Measurements from ENCODE around the gene FAAP24.
"Not testable (repeated sequence)": the region's sequence is repeated elsewhere in the genome, so short reads cannot be mapped to it uniquely, and the experiment has no call there.

The FAAP24 gene

GRCh38 chr19:32945260-32945659 lies 26.8 kb upstream of the FAAP24 start:
- DNase-seq (ENCODE audit: low read depth, low spot score): no peak
- Histone ChIP-seq H3K27me3 (ENCODE audit: insufficient read depth, insufficient read length) (no peaks in the 10 kb centered on the region), H3K4me1 (ENCODE audit: insufficient read depth, insufficient read length) (no peaks in the 10 kb centered on the region), H3K9ac (ENCODE audit: insufficient read length, low read depth) (no peak overlapping the region), H3K36me3 (ENCODE audit: insufficient read depth, insufficient read length, low read length) (peaks cover 66% of the 10 kb centered on the region), H3K4me3 (ENCODE audit: insufficient read length, low read depth) (no peak overlapping the region), H3K9me3 (ENCODE audit: insufficient read depth, low read length) (no peaks in the 10 kb centered on the region)
- TF ChIP-seq ZNF274 (IDR thresholded peaks at IDR 0.05; ENCODE audit: low read depth, low read length) (no peak), SUZ12 (IDR thresholded peaks at IDR 0.05; ENCODE audit: extremely low read depth, insufficient read depth, insufficient read length) (no peak), YY1 (IDR thresholded peaks at IDR 0.05; ENCODE audit: insufficient read depth, insufficient read length) (no peak)

- no peaks in the 10 kb centered on the region for H3K4me1 ChIP-seq (ENCODE audit: insufficient read depth, insufficient read length)
- no peak for DNase-seq (ENCODE audit: low read depth, low spot score)
- TF ChIP-seq YY1 (IDR thresholded peaks at IDR 0.05; ENCODE audit: insufficient read depth, insufficient read length) (no peak), SUZ12 (IDR thresholded peaks at IDR 0.05; ENCODE audit: extremely low read depth, insufficient read depth, insufficient read length) (no peak), ZNF274 (IDR thresholded peaks at IDR 0.05; ENCODE audit: low read depth, low read length) (no peak)
- peaks cover 56% of the 10 kb centered on the region for H3K36me3 ChIP-seq (ENCODE audit: insufficient read depth, insufficient read length, low read length)
- H3K4me3 ChIP-seq (ENCODE audit: insufficient read length, low read depth): no peak overlapping the region
- H3K9ac ChIP-seq (ENCODE audit: insufficient read length, low read depth): no peak overlapping the region
- H3K9me3 ChIP-seq (ENCODE audit: insufficient read depth, low read length): no peaks in the 10 kb centered on the region
- no peaks in the 10 kb centered on the region for H3K27me3 ChIP-seq (ENCODE audit: insufficient read depth, insufficient read length)
Observed at GRCh38 chr19:32966750-32967149, 5.3 kb upstream of the FAAP24 start.

GRCh38 chr19:32969549-32969948 lies 2.5 kb upstream of the FAAP24 start:
- Histone ChIP-seq H3K9me3 (ENCODE audit: insufficient read depth, low read length) (no peaks in the 10 kb centered on the region), H3K4me1 (ENCODE audit: insufficient read depth, insufficient read length) (no peaks in the 10 kb centered on the region), H3K4me3 (ENCODE audit: insufficient read length, low read depth) (no peak overlapping the region), H3K27me3 (ENCODE audit: insufficient read depth, insufficient read length) (no peaks in the 10 kb centered on the region), H3K36me3 (ENCODE audit: insufficient read depth, insufficient read length, low read length) (peaks cover 44% of the 10 kb centered on the region), H3K9ac (ENCODE audit: insufficient read length, low read depth) (no peak overlapping the region)
- no peak for DNase-seq (ENCODE audit: low read depth, low spot score)
- no peak for TF ChIP-seq YY1 (IDR thresholded peaks at IDR 0.05; ENCODE audit: insufficient read depth, insufficient read length)
- no peak for TF ChIP-seq ZNF274 (IDR thresholded peaks at IDR 0.05; ENCODE audit: low read depth, low read length)
- TF ChIP-seq SUZ12 (IDR thresholded peaks at IDR 0.05; ENCODE audit: extremely low read depth, insufficient read depth, insufficient read length): no peak

GRCh38 chr19:32971012-32971595 lies 938 bp upstream of the FAAP24 start:
- Histone ChIP-seq H3K36me3 (ENCODE audit: insufficient read depth, insufficient read length, low read length) (peaks cover 39% of the 10 kb centered on the region), H3K9me3 (ENCODE audit: insufficient read depth, low read length) (no peaks in the 10 kb centered on the region), H3K4me3 (ENCODE audit: insufficient read length, low read depth) (peak overlapping the region; percentile 70), H3K4me1 (ENCODE audit: insufficient read depth, insufficient read length) (no peaks in the 10 kb centered on the region), H3K9ac (ENCODE audit: insufficient read length, low read depth) (peak overlapping the region; percentile 85), H3K27me3 (ENCODE audit: insufficient read depth, insufficient read length) (no peaks in the 10 kb centered on the region)
- DNase-seq (ENCODE audit: low read depth, low spot score): no peak
- no peak for TF ChIP-seq ZNF274 (IDR thresholded peaks at IDR 0.05; ENCODE audit: low read depth, low read length)
- no peak for TF ChIP-seq SUZ12 (IDR thresholded peaks at IDR 0.05; ENCODE audit: extremely low read depth, insufficient read depth, insufficient read length)
- no peak for TF ChIP-seq YY1 (IDR thresholded peaks at IDR 0.05; ENCODE audit: insufficient read depth, insufficient read length)

- no peaks in the 10 kb centered on the region for H3K27me3 ChIP-seq (ENCODE audit: insufficient read depth, insufficient read length)
- no peaks in the 10 kb centered on the region for H3K9me3 ChIP-seq (ENCODE audit: insufficient read depth, low read length)
- DNase-seq (ENCODE audit: low read depth, low spot score): peak; percentile 47
- TF ChIP-seq SUZ12 (IDR thresholded peaks at IDR 0.05; ENCODE audit: extremely low read depth, insufficient read depth, insufficient read length) (no peak), YY1 (IDR thresholded peaks at IDR 0.05; ENCODE audit: insufficient read depth, insufficient read length) (no peak), ZNF274 (IDR thresholded peaks at IDR 0.05; ENCODE audit: low read depth, low read length) (no peak)
- H3K4me3 ChIP-seq (ENCODE audit: insufficient read length, low read depth): no peak overlapping the region
- no peak overlapping the region for H3K9ac ChIP-seq (ENCODE audit: insufficient read length, low read depth)
- no peaks in the 10 kb centered on the region for H3K4me1 ChIP-seq (ENCODE audit: insufficient read depth, insufficient read length)
- H3K36me3 ChIP-seq (ENCODE audit: insufficient read depth, insufficient read length, low read length): peaks cover 16% of the 10 kb centered on the region
Observed at GRCh38 chr19:32976223-32976805, 4.3 kb downstream of the FAAP24 start.

- H3K9ac ChIP-seq (ENCODE audit: insufficient read length, low read depth): no peak overlapping the region
- peaks cover 16% of the 10 kb centered on the region for H3K36me3 ChIP-seq (ENCODE audit: insufficient read depth, insufficient read length, low read length)
- no peak for DNase-seq (ENCODE audit: low read depth, low spot score)
- no peaks in the 10 kb centered on the region for H3K27me3 ChIP-seq (ENCODE audit: insufficient read depth, insufficient read length)
- no peaks in the 10 kb centered on the region for H3K9me3 ChIP-seq (ENCODE audit: insufficient read depth, low read length)
- no peak overlapping the region for H3K4me3 ChIP-seq (ENCODE audit: insufficient read length, low read depth)
- TF ChIP-seq ZNF274 (IDR thresholded peaks at IDR 0.05; ENCODE audit: low read depth, low read length): no peak
- TF ChIP-seq YY1 (IDR thresholded peaks at IDR 0.05; ENCODE audit: insufficient read depth, insufficient read length): no peak
- TF ChIP-seq SUZ12 (IDR thresholded peaks at IDR 0.05; ENCODE audit: extremely low read depth, insufficient read depth, insufficient read length): no peak
- no peaks in the 10 kb centered on the region for H3K4me1 ChIP-seq (ENCODE audit: insufficient read depth, insufficient read length)
Observed at GRCh38 chr19:32977280-32977679, 5.2 kb downstream of the FAAP24 start.

GRCh38 chr19:32977813-32978212 lies 5.8 kb downstream of the FAAP24 start:
- H3K4me1 ChIP-seq (ENCODE audit: insufficient read depth, insufficient read length); H3K27me3 ChIP-seq (ENCODE audit: insufficient read depth, insufficient read length); H3K4me3 ChIP-seq (ENCODE audit: insufficient read length, low read depth); DNase-seq (ENCODE audit: low read depth, low spot score); H3K9ac ChIP-seq (ENCODE audit: insufficient read length, low read depth); H3K9me3 ChIP-seq (ENCODE audit: insufficient read depth, low read length): not testable (repeated sequence)
- peaks cover 16% of the 10 kb centered on the region for H3K36me3 ChIP-seq (ENCODE audit: insufficient read depth, insufficient read length, low read length)

- not testable (repeated sequence) for H3K4me1 ChIP-seq (ENCODE audit: insufficient read depth, insufficient read length); H3K4me3 ChIP-seq (ENCODE audit: insufficient read length, low read depth); H3K9ac ChIP-seq (ENCODE audit: insufficient read length, low read depth); DNase-seq (ENCODE audit: low read depth, low spot score); H3K9me3 ChIP-seq (ENCODE audit: insufficient read depth, low read length); H3K27me3 ChIP-seq (ENCODE audit: insufficient read depth, insufficient read length)
- peaks cover 16% of the 10 kb centered on the region for H3K36me3 ChIP-seq (ENCODE audit: insufficient read depth, insufficient read length, low read length)
Observed at GRCh38 chr19:32979807-32980206, 7.8 kb downstream of the FAAP24 start.

- not testable (repeated sequence) for H3K4me1 ChIP-seq (ENCODE audit: insufficient read depth, insufficient read length); DNase-seq (ENCODE audit: low read depth, low spot score); H3K27me3 ChIP-seq (ENCODE audit: insufficient read depth, insufficient read length); H3K9me3 ChIP-seq (ENCODE audit: insufficient read depth, low read length); H3K9ac ChIP-seq (ENCODE audit: insufficient read length, low read depth); H3K4me3 ChIP-seq (ENCODE audit: insufficient read length, low read depth)
- H3K36me3 ChIP-seq (ENCODE audit: insufficient read depth, insufficient read length, low read length): peaks cover 16% of the 10 kb centered on the region
Observed at GRCh38 chr19:32982488-32982887, 10.4 kb downstream of the FAAP24 start.

GRCh38 chr19:32988254-32988653 lies 16.2 kb downstream of the FAAP24 start:
- H3K9me3 ChIP-seq (ENCODE audit: insufficient read depth, low read length); H3K4me1 ChIP-seq (ENCODE audit: insufficient read depth, insufficient read length); H3K27me3 ChIP-seq (ENCODE audit: insufficient read depth, insufficient read length); H3K4me3 ChIP-seq (ENCODE audit: insufficient read length, low read depth); H3K9ac ChIP-seq (ENCODE audit: insufficient read length, low read depth); DNase-seq (ENCODE audit: low read depth, low spot score): not testable (repeated sequence)
- peaks cover 27% of the 10 kb centered on the region for H3K36me3 ChIP-seq (ENCODE audit: insufficient read depth, insufficient read length, low read length)
